ENCODE measurements around the gene AOPEP.

- TF ChIP-seq CTCF (IDR thresholded peaks at IDR 0.05) = no peak
- TF ChIP-seq POLR2A (IDR thresholded peaks at IDR 0.05) = no peak
Measured at GRCh38 chr9:94808926-94809700, 82.6 kb downstream of the AOPEP start.
